Measurements from ENCODE around the gene MRPS6.

The MRPS6 gene

GRCh38 chr21:34133392-34133791 lies 60.0 kb downstream of the MRPS6 start:
- DNase-seq (ENCODE audit: low read depth), result no peak

GRCh38 chr21:34133802-34134201 lies 60.4 kb downstream of the MRPS6 start:
- no peak for DNase-seq (ENCODE audit: low read depth)

- no peak for DNase-seq (ENCODE audit: low read depth)
These were observed 62.0 kb downstream of the MRPS6 start for GRCh38 chr21:34135330-34135729.

GRCh38 chr21:34141373-34141772 lies 68.0 kb downstream of the MRPS6 start:
- no peak for DNase-seq (ENCODE audit: low read depth)

- no peak for DNase-seq (ENCODE audit: low read depth)
These were observed 70.4 kb downstream of the MRPS6 start for GRCh38 chr21:34143685-34144182.

GRCh38 chr21:34144224-34144623 lies 70.8 kb downstream of the MRPS6 start:
- no peak for DNase-seq (ENCODE audit: low read depth)

GRCh38 chr21:34147792-34148418 lies 74.5 kb downstream of the MRPS6 start:
- DNase-seq (ENCODE audit: low read depth), result no peak

- no peak for DNase-seq (ENCODE audit: low read depth)
These were observed 75.0 kb downstream of the MRPS6 start for GRCh38 chr21:34148419-34148804.

GRCh38 chr21:34148826-34149558 lies 75.6 kb downstream of the MRPS6 start:
- no peak for DNase-seq (ENCODE audit: low read depth)

- DNase-seq (ENCODE audit: low read depth), result no peak
These were observed 79.1 kb downstream of the MRPS6 start for GRCh38 chr21:34152500-34152899.

- DNase-seq (ENCODE audit: low read depth), result no peak
These were observed 81.5 kb downstream of the MRPS6 start for GRCh38 chr21:34154878-34155277.

GRCh38 chr21:34156957-34157356 lies 83.6 kb downstream of the MRPS6 start:
- DNase-seq (ENCODE audit: low read depth), result no peak

GRCh38 chr21:34157521-34157920 lies 84.1 kb downstream of the MRPS6 start:
- DNase-seq (ENCODE audit: low read depth), result no peak

- DNase-seq (ENCODE audit: low read depth), result no peak
These were observed 85.8 kb downstream of the MRPS6 start for GRCh38 chr21:34158866-34159835.

GRCh38 chr21:34166468-34166867 lies 93.1 kb downstream of the MRPS6 start:
- DNase-seq (ENCODE audit: low read depth), result no peak

- no peak for DNase-seq (ENCODE audit: low read depth)
These were observed 97.5 kb downstream of the MRPS6 start for GRCh38 chr21:34170886-34171285.

GRCh38 chr21:34174470-34174869 lies 101.1 kb downstream of the MRPS6 start:
- no peak for DNase-seq (ENCODE audit: low read depth)

GRCh38 chr21:34176448-34176847 lies 103.1 kb downstream of the MRPS6 start:
- no peak for DNase-seq (ENCODE audit: low read depth)

- no peak for DNase-seq (ENCODE audit: low read depth)
These were observed 104.7 kb downstream of the MRPS6 start for GRCh38 chr21:34177919-34178567.

- DNase-seq (ENCODE audit: low read depth), result no peak
These were observed 106.0 kb downstream of the MRPS6 start for GRCh38 chr21:34179204-34179935.

GRCh38 chr21:34180407-34180806 lies 107.0 kb downstream of the MRPS6 start:
- DNase-seq (ENCODE audit: low read depth), result no peak
